Pulmonary artery endothelial cell (primary cell): ENCODE results near the gene PLPPR1. TPM values are rescaled to one million over a fixed set of nuclear protein-coding genes. Genes with fewer than 3 reads are reported as not detected.
"Not testable (repeated sequence)": the region's sequence is repeated elsewhere in the genome, so short reads cannot be mapped to it uniquely, and the experiment has no call there.

Source experiments
- DNase-seq: peaks from one replicate; pipeline ENCODE4 v3.0.0-alpha.2; 2011; ENCODE audit warnings: low read depth, low spot score
- total RNA-seq: library from RNA; depleted of rRNA; stranded (reverse); fragments of >200 nt; gene quantifications from 2 replicates; pipeline ENCODE4 v1.2.3, GENCODE V29; 2014

PLPPR1 gene
- total RNA-seq, result 0.25 and 0.26 TPM in 2 replicates

- no peak for DNase-seq
These were observed at the start of gene PLPPR1 for GRCh38 chr9:101028346-101029314. Gene PLPPR1, plus strand, starts transcription at chr9:101028727.

GRCh38 chr9:100989731-100990130 lies 38.8 kb upstream of the PLPPR1 start:
- DNase-seq, result no peak

- no peak for DNase-seq
These were observed 37.7 kb upstream of the PLPPR1 start for GRCh38 chr9:100990605-100991381.

GRCh38 chr9:100992632-100993031 lies 35.9 kb upstream of the PLPPR1 start:
- no peak for DNase-seq

- no peak for DNase-seq
These were observed 28.5 kb upstream of the PLPPR1 start for GRCh38 chr9:100999906-101000544.

- no peak for DNase-seq
These were observed 23.3 kb upstream of the PLPPR1 start for GRCh38 chr9:101005246-101005645.

GRCh38 chr9:101014566-101014965 lies 14.0 kb upstream of the PLPPR1 start:
- no peak for DNase-seq

GRCh38 chr9:101018467-101018866 lies 10.1 kb upstream of the PLPPR1 start:
- DNase-seq, result no peak

GRCh38 chr9:101022704-101023103 lies 5.8 kb upstream of the PLPPR1 start:
- no peak for DNase-seq

GRCh38 chr9:101025940-101026339 lies 2.6 kb upstream of the PLPPR1 start:
- DNase-seq, result no peak

GRCh38 chr9:101026824-101027223 lies 1.7 kb upstream of the PLPPR1 start:
- no peak for DNase-seq

- DNase-seq, result no peak
These were observed 1.3 kb upstream of the PLPPR1 start for GRCh38 chr9:101027236-101027635.

GRCh38 chr9:101027733-101028345 lies 688 bp upstream of the PLPPR1 start:
- DNase-seq, result no peak

- DNase-seq, result no peak
These were observed 973 bp downstream of the PLPPR1 start for GRCh38 chr9:101029315-101030085.

- DNase-seq, result no peak
These were observed 1.5 kb downstream of the PLPPR1 start for GRCh38 chr9:101030086-101030391.

- DNase-seq, result no peak
These were observed 3.9 kb downstream of the PLPPR1 start for GRCh38 chr9:101032426-101032825.

GRCh38 chr9:101034222-101034621 lies 5.7 kb downstream of the PLPPR1 start:
- no peak for DNase-seq

GRCh38 chr9:101035098-101035497 lies 6.6 kb downstream of the PLPPR1 start:
- DNase-seq, result no peak

GRCh38 chr9:101037430-101037829 lies 8.9 kb downstream of the PLPPR1 start:
- no peak for DNase-seq

- DNase-seq, result no peak
These were observed 10.0 kb downstream of the PLPPR1 start for GRCh38 chr9:101038488-101038887.

- not testable (repeated sequence) for DNase-seq
These were observed 11.1 kb downstream of the PLPPR1 start for GRCh38 chr9:101039581-101039980.
